SU-DHL-6 (cell line): ENCODE data around the gene MAML3.

ENCODE experiments used
- EZH2phosphoT487 ChIP-seq: fragments of 200-600 bp; sonication (generic), shearing (Covaris generic); conservative IDR thresholded peaks from 2 replicates; pipeline ENCODE4 v1.6.1; 2018; ENCODE audit warnings: mild to moderate bottlenecking, antibody characterized with exemption, low read length, moderate library complexity, mixed read lengths
- TF ChIP-seq, protein P1 (sequence below): fragments of 200-600 bp; sonication (generic); IDR thresholded peaks from one replicate; pipeline ENCODE4 v1.5.1; 2017; ENCODE audit warnings: antibody characterized with exemption, mild to moderate bottlenecking, low read length, moderate library complexity; ENCODE audit not compliant: insufficient read depth, poor library complexity, severe bottlenecking

GRCh38 chr4:139851133-139851532 lies 302.9 kb downstream of the MAML3 start:
- TF ChIP-seq, protein P1, sequence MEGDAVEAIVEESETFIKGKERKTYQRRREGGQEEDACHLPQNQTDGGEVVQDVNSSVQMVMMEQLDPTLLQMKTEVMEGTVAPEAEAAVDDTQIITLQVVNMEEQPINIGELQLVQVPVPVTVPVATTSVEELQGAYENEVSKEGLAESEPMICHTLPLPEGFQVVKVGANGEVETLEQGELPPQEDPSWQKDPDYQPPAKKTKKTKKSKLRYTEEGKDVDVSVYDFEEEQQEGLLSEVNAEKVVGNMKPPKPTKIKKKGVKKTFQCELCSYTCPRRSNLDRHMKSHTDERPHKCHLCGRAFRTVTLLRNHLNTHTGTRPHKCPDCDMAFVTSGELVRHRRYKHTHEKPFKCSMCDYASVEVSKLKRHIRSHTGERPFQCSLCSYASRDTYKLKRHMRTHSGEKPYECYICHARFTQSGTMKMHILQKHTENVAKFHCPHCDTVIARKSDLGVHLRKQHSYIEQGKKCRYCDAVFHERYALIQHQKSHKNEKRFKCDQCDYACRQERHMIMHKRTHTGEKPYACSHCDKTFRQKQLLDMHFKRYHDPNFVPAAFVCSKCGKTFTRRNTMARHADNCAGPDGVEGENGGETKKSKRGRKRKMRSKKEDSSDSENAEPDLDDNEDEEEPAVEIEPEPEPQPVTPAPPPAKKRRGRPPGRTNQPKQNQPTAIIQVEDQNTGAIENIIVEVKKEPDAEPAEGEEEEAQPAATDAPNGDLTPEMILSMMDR: no peak
- TF ChIP-seq EZH2phosphoT487: no peak
